Vagina (tissue), 2 donors: Measurements from ENCODE around the gene TRIM15. TPM values are rescaled to one million over a fixed set of nuclear protein-coding genes. Genes with fewer than 3 reads are reported as not detected.

Experiments
- DNase-seq, 2 donors: peaks; one replicate each; pipeline ENCODE4 v3.0.0-alpha.2; 2017; ENCODE audit errors: extremely low spot score in 2 of 2
- H3K27ac ChIP-seq: fragments of 200-600 bp; sonication (generic); one replicate; pipeline ENCODE4 v1.5.1; 2019
- H3K27me3 ChIP-seq: fragments of 200-600 bp; sonication (generic); one replicate; pipeline ENCODE4 v1.5.1; 2019
- H3K36me3 ChIP-seq, 2 donors: fragments of 200-600 bp; sonication (generic); one replicate each; pipeline ENCODE4 v1.5.1; 2017 to 2019
- H3K4me1 ChIP-seq: fragments of 200-600 bp; sonication (generic); one replicate; pipeline ENCODE4 v1.5.1; 2019
- H3K4me3 ChIP-seq, 2 donors: fragments of 200-600 bp; sonication (generic); 1 replicate in 1 of 2; 2 replicates in 1 of 2; pipeline ENCODE4 v1.5.1; 2016 to 2019
- H3K9me3 ChIP-seq: fragments of 200-600 bp; sonication (generic); one replicate; pipeline ENCODE4 v1.5.1; 2019
- POLR2A ChIP-seq, 2 donors: fragments of 450-650 bp; IDR thresholded peaks; one replicate each; pipeline ENCODE4 v1.6.1; 2017; ENCODE audit warnings: antibody characterized with exemption in 2 of 2, mild to moderate bottlenecking in 2 of 2, moderate library complexity in 2 of 2
- POLR2AphosphoS5 ChIP-seq, 2 donors: sonication (generic); formaldehyde crosslinking; IDR thresholded peaks; one replicate each; pipeline ENCODE4 v1.9.0; 2017; ENCODE audit warnings: antibody characterized with exemption in 2 of 2, mild to moderate bottlenecking in 2 of 2, low read depth in 1 of 2; ENCODE audit not compliant: insufficient read depth in 1 of 2
- intact Hi-C: fragments of 100-400 bp; cut with DNase I; formaldehyde crosslinking; loops from one replicate; pipeline ENCODE4 v1.15.1; 2023
- total RNA-seq: library from RNA; depleted of rRNA; stranded (reverse); fragments of >200 nt; gene quantifications from one replicate; pipeline ENCODE4 v1.2.3, GENCODE V29; 2016
- TF ChIP-seq, protein P1 (sequence below), 3 experiments: fragments of 450-650 bp in 2 of 3; fragments of 200-600 bp in 1 of 3; sonication (generic) in 1 of 3; IDR thresholded peaks; one replicate each; pipeline ENCODE4 v1.5.1; 2017 to 2019; ENCODE audit warnings: antibody characterized with exemption in 3 of 3, mild to moderate bottlenecking in 2 of 3, moderate library complexity in 2 of 3

TRIM15 gene
- total RNA-seq, 1 donor from 2014 or later, result not detected

DNA sequence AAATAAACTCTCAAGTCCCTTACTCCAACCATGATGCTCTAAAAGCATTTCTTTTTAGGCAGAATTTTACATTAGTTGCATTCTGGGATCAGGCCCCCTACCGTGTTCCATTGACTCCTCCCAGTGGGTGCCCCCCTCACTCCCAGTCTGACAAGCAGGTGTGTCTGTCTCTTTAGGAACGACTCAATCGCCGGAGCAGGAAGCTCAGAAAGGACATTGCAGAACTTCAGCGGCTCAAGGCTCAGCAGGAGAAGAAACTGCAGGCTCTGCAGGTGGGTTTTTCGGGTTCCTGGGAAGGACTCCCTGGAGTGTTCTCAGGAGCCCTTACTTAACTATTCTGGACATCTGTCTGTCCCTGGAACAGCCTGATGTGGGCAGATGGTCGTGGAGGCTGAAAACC, 17.5 kb upstream of the TRIM15 start:
- H3K4me3 ChIP-seq, result no peak overlapping the region
- TF ChIP-seq POLR2A (IDR thresholded peaks at IDR 0.05) (no peak), POLR2AphosphoS5 (IDR thresholded peaks at IDR 0.05; ENCODE audit: insufficient read depth in 1 of 2, low read depth in 1 of 2) (no peak)
- TF ChIP-seq, protein P1, sequence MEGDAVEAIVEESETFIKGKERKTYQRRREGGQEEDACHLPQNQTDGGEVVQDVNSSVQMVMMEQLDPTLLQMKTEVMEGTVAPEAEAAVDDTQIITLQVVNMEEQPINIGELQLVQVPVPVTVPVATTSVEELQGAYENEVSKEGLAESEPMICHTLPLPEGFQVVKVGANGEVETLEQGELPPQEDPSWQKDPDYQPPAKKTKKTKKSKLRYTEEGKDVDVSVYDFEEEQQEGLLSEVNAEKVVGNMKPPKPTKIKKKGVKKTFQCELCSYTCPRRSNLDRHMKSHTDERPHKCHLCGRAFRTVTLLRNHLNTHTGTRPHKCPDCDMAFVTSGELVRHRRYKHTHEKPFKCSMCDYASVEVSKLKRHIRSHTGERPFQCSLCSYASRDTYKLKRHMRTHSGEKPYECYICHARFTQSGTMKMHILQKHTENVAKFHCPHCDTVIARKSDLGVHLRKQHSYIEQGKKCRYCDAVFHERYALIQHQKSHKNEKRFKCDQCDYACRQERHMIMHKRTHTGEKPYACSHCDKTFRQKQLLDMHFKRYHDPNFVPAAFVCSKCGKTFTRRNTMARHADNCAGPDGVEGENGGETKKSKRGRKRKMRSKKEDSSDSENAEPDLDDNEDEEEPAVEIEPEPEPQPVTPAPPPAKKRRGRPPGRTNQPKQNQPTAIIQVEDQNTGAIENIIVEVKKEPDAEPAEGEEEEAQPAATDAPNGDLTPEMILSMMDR (IDR thresholded peaks at IDR 0.05), result no peak
- DNase-seq, result no peak
- intact Hi-C loops, result no loop called here
- H3K4me1 ChIP-seq, result no peaks in the 10 kb centered on the region
- H3K27ac ChIP-seq, result no peak overlapping the region
- H3K9me3 ChIP-seq, result no peaks in the 10 kb centered on the region
- H3K27me3 ChIP-seq, result no peaks in the 10 kb centered on the region
- H3K36me3 ChIP-seq, result no peaks in the 10 kb centered on the region

DNA sequence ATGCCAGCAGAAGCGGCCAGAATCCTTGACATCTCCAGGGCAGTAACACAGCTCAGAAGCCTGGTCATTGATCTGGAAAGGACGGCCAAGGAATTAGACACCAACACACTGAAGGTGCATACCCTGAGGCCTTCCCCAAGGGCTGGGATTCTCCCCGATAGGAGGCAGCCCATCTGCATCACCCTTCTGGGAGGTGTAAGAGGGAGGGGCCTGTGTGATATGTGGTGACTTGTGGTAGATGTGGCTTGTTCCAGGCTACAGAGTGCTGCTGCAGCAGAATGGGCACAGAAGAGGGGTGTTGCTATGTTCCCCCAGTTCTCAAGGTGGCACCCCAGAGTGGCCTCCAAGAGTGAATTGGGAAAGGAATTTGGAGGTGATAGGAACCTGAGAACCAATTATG, 16.2 kb upstream of the TRIM15 start:
- H3K9me3 ChIP-seq, result no peaks in the 10 kb centered on the region
- no peaks in the 10 kb centered on the region for H3K36me3 ChIP-seq
- TF ChIP-seq POLR2A (IDR thresholded peaks at IDR 0.05), result no peak
- no peak for TF ChIP-seq POLR2AphosphoS5 (IDR thresholded peaks at IDR 0.05; ENCODE audit: insufficient read depth in 1 of 2, low read depth in 1 of 2)
- TF ChIP-seq, protein P1 (IDR thresholded peaks at IDR 0.05), result no peak
- no peak overlapping the region for H3K4me3 ChIP-seq
- no peak overlapping the region for H3K27ac ChIP-seq
- no peaks in the 10 kb centered on the region for H3K4me1 ChIP-seq
- no peaks in the 10 kb centered on the region for H3K27me3 ChIP-seq
- no peak for DNase-seq
- intact Hi-C loops, result no loop called here

DNA sequence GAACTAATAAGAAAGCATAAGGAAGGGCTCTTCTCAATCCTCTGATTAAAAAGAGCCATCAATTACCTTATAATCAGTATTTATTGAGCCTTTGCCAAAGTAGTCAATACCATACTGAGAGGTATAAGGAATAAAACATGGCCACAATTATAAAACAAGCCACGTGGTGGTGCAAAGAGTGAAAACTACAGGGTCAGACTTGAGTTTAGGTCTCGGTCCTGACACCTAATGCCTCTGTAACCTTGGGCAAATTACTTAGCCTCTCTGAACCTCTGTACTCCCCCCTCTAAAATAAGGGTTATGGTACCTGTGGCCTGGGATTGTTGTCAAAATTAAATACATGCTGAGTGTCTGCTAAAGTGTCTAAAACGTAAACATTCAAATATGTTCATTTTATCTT, 14.1 kb upstream of the TRIM15 start:
- H3K9me3 ChIP-seq, result no peaks in the 10 kb centered on the region
- no peak overlapping the region for H3K4me3 ChIP-seq
- intact Hi-C loops, result no loop called here
- no peak for DNase-seq
- no peak overlapping the region for H3K27ac ChIP-seq
- no peaks in the 10 kb centered on the region for H3K27me3 ChIP-seq
- H3K36me3 ChIP-seq, result no peaks in the 10 kb centered on the region
- H3K4me1 ChIP-seq, result no peaks in the 10 kb centered on the region
- no peak for TF ChIP-seq POLR2AphosphoS5 (IDR thresholded peaks at IDR 0.05; ENCODE audit: insufficient read depth in 1 of 2, low read depth in 1 of 2)
- TF ChIP-seq, protein P1 (IDR thresholded peaks at IDR 0.05), result no peak
- no peak for TF ChIP-seq POLR2A (IDR thresholded peaks at IDR 0.05)

DNA sequence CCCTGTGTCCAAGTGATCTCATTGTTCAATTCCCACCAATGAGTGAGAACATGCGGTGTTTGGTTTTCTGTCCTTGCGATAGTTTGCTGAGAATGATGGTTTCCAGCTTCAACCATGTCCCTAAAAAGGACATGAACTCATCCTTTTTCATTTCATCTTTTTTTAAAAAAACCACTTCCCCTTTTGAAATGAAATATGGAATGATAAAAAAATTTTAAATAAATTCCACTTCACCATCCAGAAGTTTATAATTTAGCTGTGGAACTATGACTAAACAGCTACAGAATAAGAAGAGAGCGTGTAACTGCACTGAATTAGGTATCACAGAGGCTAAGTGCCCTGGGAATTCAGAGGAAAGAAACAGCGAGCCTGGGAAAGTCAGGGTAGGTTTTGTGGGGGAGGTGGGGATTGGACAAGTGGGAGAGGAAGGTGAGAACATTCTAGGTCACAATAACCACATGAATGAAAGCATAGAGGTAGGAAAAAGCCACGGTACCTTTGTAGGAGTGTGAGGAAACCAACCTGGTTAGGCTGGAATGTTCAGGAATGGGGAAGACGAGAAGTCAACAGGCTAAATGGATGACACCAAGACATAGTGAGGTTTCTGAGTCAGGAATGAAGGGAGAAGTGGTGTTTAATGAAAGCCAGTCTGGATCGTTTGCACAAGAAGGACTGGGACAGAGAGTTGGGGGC, 13.3 kb upstream of the TRIM15 start:
- no peak overlapping the region for H3K27ac ChIP-seq
- H3K4me3 ChIP-seq, result no peak overlapping the region
- TF ChIP-seq POLR2A (IDR thresholded peaks at IDR 0.05) (no peak), POLR2AphosphoS5 (IDR thresholded peaks at IDR 0.05; ENCODE audit: insufficient read depth in 1 of 2, low read depth in 1 of 2) (no peak)
- TF ChIP-seq, protein P1 (IDR thresholded peaks at IDR 0.05), result no peak
- H3K36me3 ChIP-seq, result no peaks in the 10 kb centered on the region
- H3K4me1 ChIP-seq, result peaks cover 6% of the 10 kb centered on the region
- H3K9me3 ChIP-seq, result no peaks in the 10 kb centered on the region
- intact Hi-C loops, result no loop called here
- DNase-seq, result peak in 1 of 2 donors; percentile 11
- H3K27me3 ChIP-seq, result no peaks in the 10 kb centered on the region

DNA sequence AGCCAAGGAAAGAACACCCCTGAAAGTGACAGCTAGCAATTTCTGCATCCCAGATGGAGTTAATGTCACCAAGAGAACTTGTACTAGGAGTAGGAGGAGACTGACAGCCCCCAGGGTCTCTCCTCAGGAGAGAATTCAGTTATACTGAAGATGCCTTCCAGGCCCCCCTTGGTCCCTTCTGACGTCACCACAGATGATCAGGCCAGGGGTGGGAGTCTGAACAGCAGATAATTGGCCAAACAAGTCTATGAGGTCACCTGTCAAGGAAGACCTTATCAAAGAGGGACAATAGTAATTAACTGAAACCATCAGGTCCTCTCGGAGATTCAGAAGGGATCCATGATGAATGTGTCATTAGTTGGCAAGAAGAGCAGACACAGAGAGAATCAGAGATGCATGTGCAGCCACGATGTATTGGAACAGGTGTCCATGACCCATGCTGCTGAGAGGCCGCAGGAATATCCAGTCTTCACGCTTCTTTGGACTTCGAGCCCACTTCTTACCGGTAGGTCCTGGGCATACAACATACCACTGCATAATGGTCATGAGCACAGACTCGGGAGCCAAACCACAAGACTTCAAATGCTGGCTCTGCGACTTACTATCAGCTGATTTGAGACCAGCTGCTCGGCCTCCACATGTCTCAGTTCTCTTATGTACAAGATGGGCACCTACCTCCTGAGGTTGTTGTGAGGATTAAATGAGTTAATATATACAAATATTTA, 12.5 kb upstream of the TRIM15 start:
- Histone ChIP-seq H3K36me3 (no peaks in the 10 kb centered on the region), H3K27me3 (no peaks in the 10 kb centered on the region), H3K27ac (no peak overlapping the region), H3K9me3 (no peaks in the 10 kb centered on the region), H3K4me3 (no peak overlapping the region), H3K4me1 (peaks cover 7% of the 10 kb centered on the region)
- intact Hi-C loops, result no loop called here
- peak in 1 of 2 donors; percentile 83 for DNase-seq
- TF ChIP-seq, protein P1 (IDR thresholded peaks at IDR 0.05), result no peak
- TF ChIP-seq POLR2AphosphoS5 (IDR thresholded peaks at IDR 0.05; ENCODE audit: insufficient read depth in 1 of 2, low read depth in 1 of 2), result no peak
- TF ChIP-seq POLR2A (IDR thresholded peaks at IDR 0.05), result no peak
